Adrenal gland (tissue), 5 donors: ENCODE measurements around the gene PRPH.

ENCODE experiments used
- POLR2A ChIP-seq, 2 donors: fragments of 450-650 bp; IDR thresholded peaks; one replicate each; pipeline ENCODE4 v1.6.1; 2017; ENCODE audit warnings: antibody characterized with exemption in 2 of 2, mild to moderate bottlenecking in 2 of 2, moderate library complexity in 1 of 2
- TF ChIP-seq, protein P1 (sequence below), 6 experiments: fragments of 450-650 bp in 4 of 6; fragments of 200-600 bp in 2 of 6; sonication (generic) in 1 of 6; IDR thresholded peaks; 1 replicate in 5 of 6; 2 replicates in 1 of 6; pipeline versions ENCODE4 v1.5.1 to v1.8.0; 2016 to 2021; ENCODE audit warnings: antibody characterized with exemption in 6 of 6, mild to moderate bottlenecking in 2 of 6, moderate library complexity in 1 of 6
- donor health status: DM: no; HTN: no; CAD: no.

DNA sequence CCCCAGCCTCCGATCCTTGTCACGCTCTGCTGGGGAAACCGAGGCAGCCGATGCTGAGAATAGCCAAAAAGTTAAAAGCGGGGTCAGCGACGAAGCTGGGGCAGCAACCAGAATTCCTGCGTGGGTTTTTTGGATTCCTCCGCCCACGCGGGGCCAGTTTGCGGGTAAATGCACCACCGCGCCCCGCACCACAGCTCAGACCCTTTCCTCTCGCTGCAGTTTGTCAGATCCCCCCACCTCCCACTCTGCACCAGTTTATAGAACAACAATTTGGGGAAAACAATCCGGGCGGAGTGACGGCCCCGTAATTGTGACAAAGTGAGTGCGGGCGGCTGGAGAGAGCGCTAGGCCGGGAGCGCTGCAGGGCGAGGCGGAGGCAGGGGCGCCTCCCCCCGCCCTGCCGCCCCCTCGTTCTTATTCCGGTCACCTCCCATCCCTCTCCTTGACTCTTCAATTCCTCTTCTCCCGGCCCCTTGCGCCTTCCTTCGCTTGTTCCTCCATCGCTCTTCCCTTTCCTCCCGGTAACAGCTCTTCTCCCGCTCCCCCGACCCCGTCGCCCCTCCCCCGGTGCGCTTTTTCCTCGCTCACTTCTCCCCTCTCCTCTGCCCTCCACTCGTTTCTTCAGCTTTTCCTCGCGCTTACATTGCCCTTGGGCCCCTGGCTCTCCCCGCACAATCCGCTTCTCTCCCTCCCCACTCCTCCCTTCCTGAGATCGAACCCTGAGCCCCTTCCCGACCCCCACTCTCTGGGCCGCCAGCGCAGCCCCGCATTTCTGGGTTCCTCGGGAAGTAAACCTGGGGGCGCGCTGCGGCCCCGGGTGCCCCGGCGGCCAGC, 51.1 kb downstream of the PRPH start:
- TF ChIP-seq, protein P1, sequence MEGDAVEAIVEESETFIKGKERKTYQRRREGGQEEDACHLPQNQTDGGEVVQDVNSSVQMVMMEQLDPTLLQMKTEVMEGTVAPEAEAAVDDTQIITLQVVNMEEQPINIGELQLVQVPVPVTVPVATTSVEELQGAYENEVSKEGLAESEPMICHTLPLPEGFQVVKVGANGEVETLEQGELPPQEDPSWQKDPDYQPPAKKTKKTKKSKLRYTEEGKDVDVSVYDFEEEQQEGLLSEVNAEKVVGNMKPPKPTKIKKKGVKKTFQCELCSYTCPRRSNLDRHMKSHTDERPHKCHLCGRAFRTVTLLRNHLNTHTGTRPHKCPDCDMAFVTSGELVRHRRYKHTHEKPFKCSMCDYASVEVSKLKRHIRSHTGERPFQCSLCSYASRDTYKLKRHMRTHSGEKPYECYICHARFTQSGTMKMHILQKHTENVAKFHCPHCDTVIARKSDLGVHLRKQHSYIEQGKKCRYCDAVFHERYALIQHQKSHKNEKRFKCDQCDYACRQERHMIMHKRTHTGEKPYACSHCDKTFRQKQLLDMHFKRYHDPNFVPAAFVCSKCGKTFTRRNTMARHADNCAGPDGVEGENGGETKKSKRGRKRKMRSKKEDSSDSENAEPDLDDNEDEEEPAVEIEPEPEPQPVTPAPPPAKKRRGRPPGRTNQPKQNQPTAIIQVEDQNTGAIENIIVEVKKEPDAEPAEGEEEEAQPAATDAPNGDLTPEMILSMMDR (IDR thresholded peaks at IDR 0.05): no peak
- TF ChIP-seq POLR2A (IDR thresholded peaks at IDR 0.05): no peak
